H9 (cell line): ENCODE results near the gene NDRG2. TPM values are rescaled to one million over a fixed set of nuclear protein-coding genes. Genes with fewer than 3 reads are reported as not detected.

Source experiments
- DNase-seq: peaks from one replicate; pipeline ENCODE4 v3.0.0-alpha.2; 2017
- H2AFZ ChIP-seq: one replicate; pipeline ENCODE4 v1.6.1; 2013; ENCODE audit warnings: mild to moderate bottlenecking, low read length, control low read depth, moderate library complexity
- H2AK5ac ChIP-seq: 2 replicates; pipeline ENCODE4 v1.6.1; 2013; ENCODE audit warnings: low read length, control low read depth, mixed read lengths; ENCODE audit not compliant: insufficient read length
- H2BK120ac ChIP-seq: one replicate; pipeline ENCODE4 v1.6.1; 2013; ENCODE audit warnings: low read depth, mild to moderate bottlenecking, low read length, control low read depth, inconsistent platforms; ENCODE audit not compliant: poor library complexity, severe bottlenecking
- H2BK12ac ChIP-seq: 2 replicates; pipeline ENCODE4 v1.6.1; 2013; ENCODE audit warnings: low read length, control low read depth, mixed read lengths, low read depth; ENCODE audit not compliant: insufficient read length
- H2BK15ac ChIP-seq: 2 replicates; pipeline ENCODE4 v1.6.1; 2013; ENCODE audit warnings: low read depth, low read length, control low read depth
- H2BK20ac ChIP-seq: one replicate; pipeline ENCODE4 v1.6.1; 2013; ENCODE audit warnings: low read depth, mild to moderate bottlenecking, low read length, control low read depth, inconsistent platforms; ENCODE audit not compliant: poor library complexity, severe bottlenecking
- H2BK5ac ChIP-seq: 2 replicates; pipeline ENCODE4 v1.6.1; 2013; ENCODE audit warnings: low read length, control low read depth, mixed read lengths; ENCODE audit not compliant: insufficient read length
- H3K14ac ChIP-seq: 2 replicates; pipeline ENCODE4 v1.6.1; 2013; ENCODE audit warnings: low read length, control low read depth; ENCODE audit not compliant: insufficient read depth
- H3K18ac ChIP-seq: 2 replicates; pipeline ENCODE4 v1.6.1; 2013; ENCODE audit warnings: low read depth, mild to moderate bottlenecking, mixed read lengths, low read length, control low read depth; ENCODE audit not compliant: insufficient read length
- H3K23ac ChIP-seq: 2 replicates; pipeline ENCODE4 v1.6.1; 2013; ENCODE audit warnings: low read length, control low read depth, mixed read lengths, low read depth; ENCODE audit not compliant: insufficient read length
- H3K23me2 ChIP-seq: 2 replicates; pipeline ENCODE4 v1.6.1; 2013; ENCODE audit warnings: low read depth, mild to moderate bottlenecking, mixed read lengths, low read length, control low read depth; ENCODE audit not compliant: insufficient read length, poor library complexity, severe bottlenecking
- H3K27ac ChIP-seq: 2 replicates; pipeline ENCODE4 v1.5.1; 2013; ENCODE audit warnings: low read length, control low read depth, mixed read lengths, low read depth; ENCODE audit not compliant: insufficient read length
- H3K27me3 ChIP-seq: 2 replicates; pipeline ENCODE4 v1.6.1; 2013; ENCODE audit warnings: low read length, control low read depth, inconsistent platforms; ENCODE audit not compliant: insufficient read depth
- H3K4ac ChIP-seq: 2 replicates; pipeline ENCODE4 v1.6.1; 2013; ENCODE audit warnings: low read depth, mild to moderate bottlenecking, control low read depth, inconsistent platforms, low read length, moderate library complexity
- H3K4me1 ChIP-seq: 2 replicates; pipeline ENCODE4 v1.6.1; 2013; ENCODE audit warnings: low read length, control low read depth, inconsistent platforms; ENCODE audit not compliant: insufficient read depth
- H3K4me2 ChIP-seq: 2 replicates; pipeline ENCODE4 v1.6.1; 2013; ENCODE audit warnings: low read length, control low read depth, mixed read lengths; ENCODE audit not compliant: insufficient read length, insufficient read depth
- H3K56ac ChIP-seq: 2 replicates; pipeline ENCODE4 v1.6.1; 2013; ENCODE audit warnings: low read depth, mild to moderate bottlenecking, mixed read lengths, low read length, control low read depth; ENCODE audit not compliant: insufficient read length
- H3K79me1 ChIP-seq: 2 replicates; pipeline ENCODE4 v1.6.1; 2013; ENCODE audit warnings: low read depth, mild to moderate bottlenecking, moderate library complexity, low read length, control low read depth, inconsistent platforms; ENCODE audit not compliant: insufficient read depth, poor library complexity, severe bottlenecking
- H3K79me2 ChIP-seq: 2 replicates; pipeline ENCODE4 v1.6.1; 2013; ENCODE audit warnings: low read length, control low read depth, inconsistent platforms; ENCODE audit not compliant: insufficient read depth
- H3K9ac ChIP-seq: 2 replicates; pipeline ENCODE4 v1.6.1; 2013; ENCODE audit warnings: low read length, control low read depth, mixed read lengths; ENCODE audit not compliant: insufficient read length; ENCODE audit errors: extremely low read depth
- H3K9me3 ChIP-seq: one replicate; pipeline ENCODE4 v1.6.1; 2013; ENCODE audit warnings: low read depth, low read length, inconsistent platforms; ENCODE audit not compliant: control insufficient read depth
- H3T11ph ChIP-seq: one replicate; pipeline ENCODE4 v1.6.1; 2013; ENCODE audit warnings: mild to moderate bottlenecking, low read length, control low read depth, inconsistent platforms
- H4K20me1 ChIP-seq: one replicate; pipeline ENCODE4 v1.6.1; 2013; ENCODE audit not compliant: control insufficient read depth, insufficient read length, insufficient read depth
- H4K5ac ChIP-seq: 2 replicates; pipeline ENCODE4 v1.6.1; 2013; ENCODE audit warnings: low read depth, mild to moderate bottlenecking, mixed read lengths, low read length, control low read depth; ENCODE audit not compliant: insufficient read length
- H4K8ac ChIP-seq: replicated peaks from 2 replicates; pipeline ENCODE4 v1.6.1; 2013; ENCODE audit warnings: low read length, control low read depth, mixed read lengths, low read depth; ENCODE audit not compliant: insufficient read length
- H4K91ac ChIP-seq: 2 replicates; pipeline ENCODE4 v1.6.1; 2013; ENCODE audit warnings: low read depth, mild to moderate bottlenecking, moderate library complexity, mixed read lengths, low read length, control low read depth; ENCODE audit not compliant: insufficient read length
- H3K27ac Mint-ChIP-seq, 3 experiments: 2 replicates in 2 of 3; 3 replicates in 1 of 3; pipeline ENCODE4 v1.8.0; 2020 to 2021; ENCODE audit warnings: mixed read lengths in 3 of 3, mild to moderate bottlenecking in 1 of 3, moderate library complexity in 1 of 3
- H3K27me3 Mint-ChIP-seq: 2 replicates; pipeline ENCODE4 v1.8.0; 2021; ENCODE audit warnings: low read depth, mild to moderate bottlenecking, moderate library complexity, mixed read lengths
- H3K36me3 Mint-ChIP-seq, 3 experiments: 2 replicates in 2 of 3; 3 replicates in 1 of 3; pipeline ENCODE4 v1.8.0; 2020 to 2021; ENCODE audit warnings: low read depth in 3 of 3, mixed read lengths in 3 of 3; ENCODE audit not compliant: insufficient read depth in 1 of 3
- H3K4me1 Mint-ChIP-seq, 2 experiments: 2 replicates each; pipeline ENCODE4 v1.8.0; 2020; ENCODE audit warnings: mixed read lengths in 2 of 2
- H3K4me3 Mint-ChIP-seq, 2 experiments: 2 replicates in 1 of 2; 3 replicates in 1 of 2; pipeline ENCODE4 v1.8.0; 2020 to 2021; ENCODE audit warnings: mild to moderate bottlenecking in 2 of 2, mixed read lengths in 2 of 2, moderate library complexity in 1 of 2
- H3K9me3 Mint-ChIP-seq, 2 experiments: 2 replicates in 1 of 2; 3 replicates in 1 of 2; pipeline ENCODE4 v1.8.0; 2020; ENCODE audit warnings: mild to moderate bottlenecking in 2 of 2, mixed read lengths in 2 of 2, moderate library complexity in 1 of 2
- CTCF ChIP-seq: fragments of 200-600 bp; sonication (generic); conservative IDR thresholded peaks from 3 replicates; pipeline ENCODE4 v1.8.0; 2021; ENCODE audit warnings: antibody characterized with exemption, mild to moderate bottlenecking
- WGBS: extraction: QIAGEN DNeasy Blood & Tissue Kit; methylation state at CpG from one replicate; pipeline ENCODE4 v1.1.7; 2013; ENCODE audit warnings: missing lambda C conversion rate, low lambda C conversion rate, mixed read lengths; ENCODE audit not compliant: insufficient read length; ENCODE audit errors: extremely low coverage; 5-methylcytosine and 5-hydroxymethylcytosine counted together
- total RNA-seq: library from RNA; stranded (reverse); gene quantifications from 2 replicates; pipeline ENCODE4 v1.2.1, GENCODE V29; 2021

NDRG2 gene
- total RNA-seq, 1 experiment from 2014 or later = 20.6 TPM

GRCh38 chr14:21042918-21043317, 18.1 kb upstream of the NDRG2 start:
- H3K4ac ChIP-seq = no peak overlapping the region
- H2BK5ac ChIP-seq = no peak overlapping the region
- no peak overlapping the region for H2BK15ac ChIP-seq
- Mint-ChIP-seq H3K4me1 (peaks cover 24 to 26% of the 10 kb centered on the region in 2 experiments), H3K36me3 (no peaks in the 10 kb centered on the region), H3K27me3 (peaks cover 28% of the 10 kb centered on the region), H3K27ac (no peak overlapping the region), H3K9me3 (no peaks in the 10 kb centered on the region), H3K4me3 (no peak overlapping the region)
- no peaks in the 10 kb centered on the region for H3K79me2 ChIP-seq
- H2BK120ac ChIP-seq = no peak overlapping the region
- no peak for TF ChIP-seq CTCF
- no peak overlapping the region for H4K91ac ChIP-seq
- H3K14ac ChIP-seq = no peak overlapping the region
- H4K8ac ChIP-seq = no peak overlapping the region
- no peak overlapping the region for H2BK20ac ChIP-seq
- H4K5ac ChIP-seq = no peak overlapping the region
- H3K9me3 ChIP-seq = no peaks in the 10 kb centered on the region
- no peaks in the 10 kb centered on the region for H3K23me2 ChIP-seq
- H3K9ac ChIP-seq = no peak overlapping the region
- no peak overlapping the region for H3K27ac ChIP-seq
- H3K56ac ChIP-seq = no peak overlapping the region
- H3K18ac ChIP-seq = no peak overlapping the region
- WGBS = no CpG with 5 or more reads among the region's 8 CpGs
- H2AFZ ChIP-seq = no peak overlapping the region
- no peak for DNase-seq
- H2BK12ac ChIP-seq = no peak overlapping the region
- H3K79me1 ChIP-seq = no peaks in the 10 kb centered on the region
- H3K27me3 ChIP-seq = no peaks in the 10 kb centered on the region
- H3K4me2 ChIP-seq = no peak overlapping the region
- H4K20me1 ChIP-seq = no peaks in the 10 kb centered on the region
- no peak overlapping the region for H2AK5ac ChIP-seq
- no peak overlapping the region for H3K23ac ChIP-seq
- no peak overlapping the region for H3T11ph ChIP-seq
- peaks cover 5% of the 10 kb centered on the region for H3K4me1 ChIP-seq
